ENCODE data around the gene ARHGEF10L. TPM values are rescaled to one million over a fixed set of nuclear protein-coding genes. Genes with fewer than 3 reads are reported as not detected.

Gene ARHGEF10L
- polyA plus RNA-seq, 1 donor (not counting 4 experiments of a cell fraction or from before 2014, with no cell fraction given) = 2.4 TPM

DNA sequence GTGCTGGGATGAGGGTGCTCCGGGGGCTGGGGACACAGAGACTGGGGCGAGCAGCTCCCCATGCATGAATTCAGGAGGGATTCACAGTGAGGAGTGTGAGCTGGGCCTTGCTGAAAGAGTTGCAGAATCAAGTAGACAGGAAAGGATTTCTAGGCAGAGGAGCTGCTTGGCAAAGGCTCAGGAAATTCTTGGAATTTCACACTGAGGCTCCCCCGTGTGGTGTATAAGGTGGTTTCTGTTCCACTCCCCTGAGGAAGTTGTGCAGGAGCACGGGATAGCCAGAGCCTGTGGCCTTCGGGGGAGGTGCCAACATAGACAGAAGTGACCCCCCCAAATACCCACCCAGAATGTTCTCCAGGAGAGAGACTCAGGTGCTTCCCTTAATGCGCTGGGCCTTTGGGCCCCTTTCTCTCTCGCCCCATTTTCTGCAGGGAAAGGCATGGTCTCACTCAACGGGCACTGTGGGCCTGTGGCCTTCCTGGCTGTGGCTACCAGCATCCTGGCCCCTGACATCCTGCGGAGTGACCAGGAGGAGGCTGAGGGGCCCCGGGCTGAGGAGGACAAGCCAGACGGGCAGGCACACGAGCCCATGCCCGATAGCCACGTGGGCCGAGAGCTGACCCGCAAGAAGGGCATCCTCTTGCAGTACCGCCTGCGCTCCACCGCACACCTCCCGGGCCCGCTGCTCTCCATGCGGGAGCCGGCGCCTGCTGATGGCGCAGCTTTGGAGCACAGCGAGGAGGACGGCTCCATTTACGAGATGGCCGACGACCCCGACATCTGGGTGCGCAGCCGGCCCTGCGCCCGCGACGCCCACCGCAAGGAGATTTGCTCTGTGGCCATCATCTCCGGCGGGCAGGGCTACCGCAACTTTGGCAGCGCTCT, 157.2 kb downstream of the ARHGEF10L start:
- no peak for FAIRE-seq
- Histone ChIP-seq H3K4me1 (ENCODE audit: control insufficient read depth, extremely low read depth, insufficient read depth, low read length) (no peaks in the 10 kb centered on the region), H3K9me3 (ENCODE audit: control insufficient read depth, low read depth, low read length) (no peaks in the 10 kb centered on the region), H3K79me2 (ENCODE audit: control insufficient read depth, insufficient read depth, low read length) (no peaks in the 10 kb centered on the region), H3K4me2 (ENCODE audit: control insufficient read depth, extremely low read depth, insufficient read depth, low read depth, low read length) (no peak overlapping the region), H2AFZ (ENCODE audit: control insufficient read depth, low read length) (no peak overlapping the region), H4K20me1 (ENCODE audit: control insufficient read depth, extremely low read depth, insufficient read depth, low read length) (no peaks in the 10 kb centered on the region), H3K36me3 (ENCODE audit: control insufficient read depth in 2 of 2, extremely low read depth in 1 of 2, insufficient read depth in 2 of 2, low read length in 2 of 2) (no peaks in the 10 kb centered on the region), H3K9ac (ENCODE audit: control insufficient read depth, extremely low read depth, insufficient read depth, low read length) (no peak overlapping the region), H3K27ac (ENCODE audit: control insufficient read depth, insufficient read depth, low read length) (no peak overlapping the region), H3K27me3 (ENCODE audit: control insufficient read depth, extremely low read depth, insufficient read depth, low read length) (no peaks in the 10 kb centered on the region), H3K4me3 (ENCODE audit: control insufficient read depth in 2 of 3, extremely low read depth in 1 of 3, insufficient read depth in 2 of 3, low read depth in 1 of 3, low read length in 3 of 3) (no peak overlapping the region), H3K9me1 (ENCODE audit: control insufficient read depth, extremely low read depth, insufficient read depth, low read length) (no peaks in the 10 kb centered on the region)
- dilution Hi-C loops (cut with MboI; ENCODE audit: extremely low pct_ligation_motif_present, low sequenced_read_pairs) = no loop called here
- no peak for TF ChIP-seq EZH2 (IDR thresholded peaks at IDR 0.05; ENCODE audit: low read length)
- peak; percentile 43 to 64 (median 51) for TF ChIP-seq CTCF (optimal IDR thresholded peaks at IDR 0.05 in 1 of 3, IDR thresholded peaks at IDR 0.05 in 1 of 3, conservative IDR thresholded peaks at IDR 0.05 in 1 of 3; ENCODE audit: extremely low read depth in 1 of 3, insufficient read depth in 2 of 3, low read length in 3 of 3)
- DNase-seq (ENCODE audit: low read depth, low spot score) = no peak

DNA sequence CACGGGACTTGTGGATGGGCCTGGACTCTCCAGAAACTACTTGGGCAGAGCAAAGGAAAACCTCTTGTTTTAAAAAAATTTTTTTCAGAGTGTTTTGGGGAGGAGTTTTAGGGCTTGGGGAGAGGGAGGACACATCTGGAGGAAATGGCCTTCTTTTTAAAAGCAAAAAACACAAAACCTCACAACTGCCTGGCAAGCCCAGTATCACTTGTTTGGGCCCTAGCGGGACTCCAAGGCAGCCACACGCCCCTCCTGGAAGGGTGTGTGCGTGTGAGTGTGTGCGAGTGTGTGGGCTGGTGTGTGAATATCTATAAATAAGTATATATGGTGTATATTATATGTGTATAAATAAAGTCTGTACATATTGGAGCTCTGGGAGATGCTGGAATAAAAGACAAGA, 158.0 kb downstream of the ARHGEF10L start:
- DNase-seq (ENCODE audit: low read depth, low spot score) (no peak), FAIRE-seq (no peak)
- Histone ChIP-seq H3K36me3 (ENCODE audit: control insufficient read depth in 2 of 2, extremely low read depth in 1 of 2, insufficient read depth in 2 of 2, low read length in 2 of 2) (no peaks in the 10 kb centered on the region), H3K4me1 (ENCODE audit: control insufficient read depth, extremely low read depth, insufficient read depth, low read length) (no peaks in the 10 kb centered on the region), H3K27ac (ENCODE audit: control insufficient read depth, insufficient read depth, low read length) (no peak overlapping the region), H3K4me3 (ENCODE audit: control insufficient read depth in 2 of 3, extremely low read depth in 1 of 3, insufficient read depth in 2 of 3, low read depth in 1 of 3, low read length in 3 of 3) (no peak overlapping the region), H3K9ac (ENCODE audit: control insufficient read depth, extremely low read depth, insufficient read depth, low read length) (no peak overlapping the region), H3K27me3 (ENCODE audit: control insufficient read depth, extremely low read depth, insufficient read depth, low read length) (no peaks in the 10 kb centered on the region), H3K9me3 (ENCODE audit: control insufficient read depth, low read depth, low read length) (no peaks in the 10 kb centered on the region), H2AFZ (ENCODE audit: control insufficient read depth, low read length) (no peak overlapping the region), H4K20me1 (ENCODE audit: control insufficient read depth, extremely low read depth, insufficient read depth, low read length) (no peaks in the 10 kb centered on the region), H3K9me1 (ENCODE audit: control insufficient read depth, extremely low read depth, insufficient read depth, low read length) (no peaks in the 10 kb centered on the region), H3K79me2 (ENCODE audit: control insufficient read depth, insufficient read depth, low read length) (no peaks in the 10 kb centered on the region), H3K4me2 (ENCODE audit: control insufficient read depth, extremely low read depth, insufficient read depth, low read depth, low read length) (no peak overlapping the region)
- TF ChIP-seq CTCF (optimal IDR thresholded peaks at IDR 0.05 in 1 of 3, IDR thresholded peaks at IDR 0.05 in 1 of 3, conservative IDR thresholded peaks at IDR 0.05 in 1 of 3; ENCODE audit: extremely low read depth in 1 of 3, insufficient read depth in 2 of 3, low read length in 3 of 3) = no peak
- TF ChIP-seq EZH2 (IDR thresholded peaks at IDR 0.05; ENCODE audit: low read length) = no peak
- dilution Hi-C loops (cut with MboI; ENCODE audit: extremely low pct_ligation_motif_present, low sequenced_read_pairs) = no loop called here

All from keratinocyte (primary cell).